GM15510 (cell line): ENCODE results near the gene ATAD1.

Experiments used
- POLR2A ChIP-seq: IDR thresholded peaks from 3 replicates; pipeline ENCODE4 v1.6.1; 2011; ENCODE audit warnings: borderline replicate concordance; ENCODE audit not compliant: insufficient read length; ENCODE audit errors: extremely low read depth

Gene ATAD1

GRCh38 chr10:87826653-87827052, 8.6 kb upstream of the ATAD1 start:
- TF ChIP-seq POLR2A: no peak

- no peak for TF ChIP-seq POLR2A
These were observed 1.2 kb upstream of the ATAD1 start for GRCh38 chr10:87819289-87819585.

GRCh38 chr10:87818505-87819288, 671 bp upstream of the ATAD1 start:
- TF ChIP-seq POLR2A: no peak

GRCh38 chr10:87816898-87817608, 973 bp downstream of the ATAD1 start:
- TF ChIP-seq POLR2A: no peak

- no peak for TF ChIP-seq POLR2A
These were observed 1.7 kb downstream of the ATAD1 start for GRCh38 chr10:87816163-87816897.

GRCh38 chr10:87804939-87805569, 13.0 kb downstream of the ATAD1 start:
- no peak for TF ChIP-seq POLR2A

- no peak for TF ChIP-seq POLR2A
These were observed 14.2 kb downstream of the ATAD1 start for GRCh38 chr10:87803831-87804230.

- no peak for TF ChIP-seq POLR2A
These were observed 14.7 kb downstream of the ATAD1 start for GRCh38 chr10:87803328-87803727.

- no peak for TF ChIP-seq POLR2A
These were observed 18.2 kb downstream of the ATAD1 start for GRCh38 chr10:87799860-87800259.

GRCh38 chr10:87798082-87798481, 19.9 kb downstream of the ATAD1 start:
- no peak for TF ChIP-seq POLR2A

GRCh38 chr10:87794285-87794684, 23.7 kb downstream of the ATAD1 start:
- TF ChIP-seq POLR2A: no peak

- TF ChIP-seq POLR2A: no peak
These were observed 27.8 kb downstream of the ATAD1 start for GRCh38 chr10:87790185-87790584.

GRCh38 chr10:87786421-87786820, 31.6 kb downstream of the ATAD1 start:
- no peak for TF ChIP-seq POLR2A

- no peak for TF ChIP-seq POLR2A
These were observed 35.3 kb downstream of the ATAD1 start for GRCh38 chr10:87782721-87783120.

GRCh38 chr10:87781545-87781944, 36.5 kb downstream of the ATAD1 start:
- TF ChIP-seq POLR2A: no peak

GRCh38 chr10:87776328-87776727, 41.7 kb downstream of the ATAD1 start:
- no peak for TF ChIP-seq POLR2A

- TF ChIP-seq POLR2A: no peak
These were observed 42.3 kb downstream of the ATAD1 start for GRCh38 chr10:87775766-87776165.
